GM21390 (cell line): ENCODE measurements around the gene TXNRD2.

Experiments
- ATAC-seq: cut with Tn5 transposase; IDR thresholded peaks from one replicate; pipeline ENCODE4 v1.9.1; 2021; ENCODE audit not compliant: unreplicated experiment

Gene TXNRD2

DNA sequence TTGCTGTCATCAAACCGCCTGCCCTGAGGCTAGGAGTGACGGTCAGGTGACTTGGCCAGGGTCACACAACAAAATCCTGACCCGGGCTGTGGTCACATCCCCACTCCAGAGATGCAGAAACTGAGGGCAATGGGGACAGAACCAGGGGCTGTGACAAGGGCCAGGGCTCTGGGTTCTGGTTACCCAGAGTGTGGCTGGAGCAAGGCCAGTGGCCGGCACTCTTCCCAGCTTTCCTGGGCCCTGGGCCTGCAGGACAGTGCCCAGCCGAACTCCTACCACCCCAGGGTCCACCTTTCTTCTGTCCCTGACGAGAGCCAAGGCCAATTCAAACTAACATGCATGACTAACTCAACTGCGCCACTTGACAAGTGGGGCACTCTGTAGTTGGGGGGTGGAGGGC, 39.1 kb upstream of the TXNRD2 start:
- no peak for ATAC-seq

- no peak for ATAC-seq
These were observed 38.3 kb upstream of the TXNRD2 start for GRCh38 chr22:19979712-19980493.

GRCh38 chr22:19978748-19979147, 37.1 kb upstream of the TXNRD2 start:
- no peak for ATAC-seq

DNA sequence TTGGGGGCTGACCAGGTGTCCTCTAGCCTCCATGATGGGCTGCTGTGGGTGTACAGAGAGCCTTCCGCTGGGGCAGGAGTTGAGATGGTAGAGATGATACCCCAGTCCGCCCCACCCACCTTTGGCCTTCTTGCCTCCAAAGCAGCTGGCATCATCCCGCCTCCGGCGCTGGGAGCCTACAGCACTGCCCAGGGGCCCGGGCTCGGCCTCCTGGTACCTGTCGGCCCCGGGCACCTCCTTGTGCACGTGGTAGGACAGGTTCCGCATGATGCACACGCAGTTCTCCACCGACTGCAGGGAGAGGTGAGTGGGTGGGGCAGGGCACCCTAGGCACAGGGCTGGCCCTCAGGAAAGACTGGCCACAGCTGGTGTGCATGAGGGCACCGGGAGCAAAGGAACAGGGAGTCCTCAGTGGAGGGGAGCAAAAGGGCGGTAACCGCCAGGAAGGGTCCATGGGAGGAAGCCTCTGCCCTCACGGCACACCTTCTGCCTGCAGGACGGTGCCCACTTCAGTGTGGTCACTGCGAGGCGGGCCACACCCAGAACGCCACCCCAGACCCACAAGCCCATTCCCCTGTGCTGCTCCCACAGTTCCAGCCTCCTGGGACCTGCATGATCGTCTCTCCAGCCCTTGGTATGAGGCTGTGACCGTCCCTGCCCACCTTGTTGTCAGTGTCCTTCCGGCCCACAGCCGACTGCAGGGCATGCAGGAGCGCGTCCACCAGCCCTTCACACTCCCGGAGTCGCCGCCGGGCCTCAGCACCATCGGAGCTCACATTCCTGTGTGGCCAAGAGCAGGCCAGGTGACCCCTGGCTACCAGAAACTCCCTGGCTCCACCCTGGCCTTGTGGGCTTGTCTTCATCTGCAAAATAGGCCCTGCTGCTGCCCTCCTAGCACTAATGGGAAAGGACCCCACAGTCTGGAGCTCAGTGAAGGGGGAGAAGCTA, 36.0 kb upstream of the TXNRD2 start:
- ATAC-seq, result no peak

GRCh38 chr22:19976671-19977070, 35.1 kb upstream of the TXNRD2 start:
- no peak for ATAC-seq

GRCh38 chr22:19975707-19976035, 34.1 kb upstream of the TXNRD2 start:
- ATAC-seq, result no peak

- no peak for ATAC-seq
These were observed 33.5 kb upstream of the TXNRD2 start for GRCh38 chr22:19974935-19975706.

- ATAC-seq, result no peak
These were observed 32.7 kb upstream of the TXNRD2 start for GRCh38 chr22:19974268-19974861.

- no peak for ATAC-seq
These were observed 32.1 kb upstream of the TXNRD2 start for GRCh38 chr22:19973551-19974267.

GRCh38 chr22:19972652-19973550, 31.3 kb upstream of the TXNRD2 start:
- no peak for ATAC-seq

GRCh38 chr22:19972251-19972650, 30.6 kb upstream of the TXNRD2 start:
- ATAC-seq, result no peak

- ATAC-seq, result no peak
These were observed 29.9 kb upstream of the TXNRD2 start for GRCh38 chr22:19971276-19972124.

- no peak for ATAC-seq
These were observed 29.1 kb upstream of the TXNRD2 start for GRCh38 chr22:19970479-19971275.

DNA sequence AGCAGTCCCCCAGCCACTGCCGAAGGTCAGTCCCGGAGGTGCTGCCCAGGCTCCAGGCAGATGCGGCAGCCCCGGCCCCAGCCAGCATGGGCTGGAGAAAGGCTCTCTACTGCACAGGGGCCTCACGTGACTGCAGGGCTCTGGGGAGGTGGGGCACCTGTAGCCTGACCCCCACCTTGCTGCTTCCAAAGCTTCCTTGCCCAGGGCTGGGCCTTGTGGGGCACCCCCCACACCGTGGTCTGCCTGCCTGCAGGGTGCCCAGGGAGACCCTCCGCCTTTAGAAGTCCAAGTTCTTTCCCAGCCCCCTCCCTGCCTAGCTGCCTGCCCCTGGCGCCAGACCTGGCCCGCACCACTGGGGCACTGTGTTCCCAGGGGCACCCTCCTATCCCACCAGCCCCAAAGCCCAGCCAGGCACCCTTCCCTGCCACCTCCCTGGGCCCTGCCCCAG, 28.4 kb upstream of the TXNRD2 start:
- no peak for ATAC-seq

- no peak for ATAC-seq
These were observed 27.7 kb upstream of the TXNRD2 start for GRCh38 chr22:19969141-19969928.

GRCh38 chr22:19968450-19968891, 26.9 kb upstream of the TXNRD2 start:
- ATAC-seq, result no peak
